ENCODE data around the gene BTLA. TPM values are rescaled to one million over a fixed set of nuclear protein-coding genes. Genes with fewer than 3 reads are reported as not detected.
"Not testable (repeated sequence)": the region's sequence is repeated elsewhere in the genome, so short reads cannot be mapped to it uniquely, and the experiment has no call there.

The BTLA gene, protein sequence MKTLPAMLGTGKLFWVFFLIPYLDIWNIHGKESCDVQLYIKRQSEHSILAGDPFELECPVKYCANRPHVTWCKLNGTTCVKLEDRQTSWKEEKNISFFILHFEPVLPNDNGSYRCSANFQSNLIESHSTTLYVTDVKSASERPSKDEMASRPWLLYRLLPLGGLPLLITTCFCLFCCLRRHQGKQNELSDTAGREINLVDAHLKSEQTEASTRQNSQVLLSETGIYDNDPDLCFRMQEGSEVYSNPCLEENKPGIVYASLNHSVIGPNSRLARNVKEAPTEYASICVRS
- polyA plus RNA-seq (ENCODE audit: insufficient read length in 3 of 3), result under 1 TPM; 0.37 to 0.51 (median 0.40) TPM

GRCh38 chr3:112498914-112499711 lies at the start of gene BTLA:
TSS of gene BTLA (minus strand) at chr3:112499472. CDS start at chr3:112499358, 114 bp downstream.
- DNase-seq (ENCODE audit: low read depth in 3 of 3, low spot score in 2 of 3), result no peak

DNA sequence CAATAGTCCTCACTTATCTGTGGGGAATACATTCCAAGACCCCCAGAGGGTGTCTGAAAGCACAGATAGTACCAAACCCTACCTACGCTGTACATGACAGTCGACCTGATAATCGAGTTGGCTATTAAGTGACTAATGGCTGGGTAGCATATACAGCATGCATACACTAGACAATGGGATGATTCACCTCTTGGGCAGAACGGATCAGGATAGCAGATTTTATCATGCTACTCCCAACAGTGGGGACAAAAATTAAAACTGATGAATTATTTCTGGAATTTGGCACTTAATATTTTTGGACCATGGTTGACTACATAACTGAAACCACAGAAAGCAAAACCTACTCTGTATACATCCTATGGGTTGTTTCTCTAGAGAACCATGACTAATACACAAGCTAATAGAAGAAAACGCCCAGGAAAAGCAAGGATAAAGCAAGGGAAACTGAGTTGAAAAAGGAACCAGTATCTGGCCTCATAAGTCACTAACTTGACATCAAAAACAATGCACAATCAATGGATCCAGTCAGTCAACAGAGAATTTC lies 47.0 kb upstream of the BTLA start:
- no peak for DNase-seq (ENCODE audit: low read depth in 3 of 3, low spot score in 2 of 3)

DNA sequence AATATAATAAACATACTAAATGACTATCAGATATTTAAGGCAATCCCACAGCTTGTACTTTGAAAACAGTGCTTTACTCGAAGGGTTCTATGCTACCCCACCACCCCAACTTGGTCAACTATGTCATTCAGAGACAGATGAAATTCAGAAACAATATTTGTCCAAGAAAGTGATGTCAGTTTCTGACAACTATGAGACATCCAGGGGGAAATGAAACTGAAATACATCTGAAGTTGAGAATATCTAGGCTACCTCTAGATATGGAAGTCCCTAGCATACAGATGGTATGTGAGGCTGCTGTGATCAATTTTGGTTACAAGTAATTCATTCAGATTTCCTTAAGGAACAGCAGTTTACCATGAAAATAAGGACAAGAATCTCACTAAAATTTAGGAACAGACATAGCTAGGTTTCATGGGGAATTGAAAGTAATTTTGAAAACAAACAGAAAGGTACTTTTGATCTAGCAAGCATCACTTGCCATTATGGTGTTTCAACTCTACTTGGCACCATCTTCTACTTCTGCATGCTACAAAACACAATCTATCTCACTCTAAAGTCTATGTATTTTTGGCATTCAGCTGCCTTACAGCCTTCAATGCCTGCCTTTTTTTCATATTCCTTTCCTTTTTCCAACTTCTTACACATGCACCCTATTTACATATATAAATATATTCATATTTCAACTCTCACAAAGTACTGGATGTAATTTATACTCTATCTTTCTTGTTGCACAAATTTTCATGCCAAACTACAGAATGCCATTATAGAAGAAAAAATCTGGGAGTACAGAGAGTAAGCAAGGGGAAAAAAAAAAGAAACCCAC lies 40.8 kb upstream of the BTLA start:
- DNase-seq (ENCODE audit: low read depth in 3 of 3, low spot score in 2 of 3), result no peak

DNA sequence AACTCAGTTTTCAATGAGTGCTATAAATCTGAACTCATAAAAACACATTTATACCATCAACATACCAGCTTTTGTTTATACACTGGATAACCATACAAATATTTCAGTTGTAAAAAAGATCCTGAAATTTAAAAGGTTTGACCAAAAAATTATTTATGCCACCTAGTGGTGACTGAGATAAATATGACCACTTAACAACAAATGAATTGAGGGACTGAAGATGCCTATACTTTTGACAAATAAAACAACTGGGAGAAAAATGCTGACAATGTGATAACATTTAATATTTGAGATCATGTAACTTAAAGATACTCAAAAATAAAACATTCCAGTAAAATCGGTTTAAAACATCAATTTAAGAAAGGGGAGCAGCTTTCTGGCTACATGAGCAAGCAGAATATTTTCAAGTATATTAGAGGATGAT lies 32.1 kb upstream of the BTLA start:
- no peak for DNase-seq (ENCODE audit: low read depth in 3 of 3, low spot score in 2 of 3)

DNA sequence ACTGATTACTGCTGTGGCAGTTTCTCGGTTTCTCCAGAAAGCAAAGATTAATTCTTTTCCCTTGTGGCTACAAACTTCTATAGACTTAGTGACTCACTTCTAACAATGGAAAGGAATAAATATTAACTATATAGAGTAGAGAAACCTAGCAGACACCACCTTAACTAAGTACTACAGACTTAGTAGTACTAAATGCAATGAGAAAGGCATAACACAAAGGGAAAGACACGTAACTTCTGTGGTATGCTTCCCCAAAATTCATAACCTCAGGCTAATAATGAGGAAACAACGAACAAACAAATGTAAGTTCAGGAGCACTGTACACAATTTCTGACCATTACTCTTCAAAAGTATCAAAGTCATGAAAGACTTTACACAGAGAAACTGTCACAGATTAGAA lies 31.3 kb upstream of the BTLA start:
- DNase-seq (ENCODE audit: low read depth in 3 of 3, low spot score in 2 of 3), result no peak

DNA sequence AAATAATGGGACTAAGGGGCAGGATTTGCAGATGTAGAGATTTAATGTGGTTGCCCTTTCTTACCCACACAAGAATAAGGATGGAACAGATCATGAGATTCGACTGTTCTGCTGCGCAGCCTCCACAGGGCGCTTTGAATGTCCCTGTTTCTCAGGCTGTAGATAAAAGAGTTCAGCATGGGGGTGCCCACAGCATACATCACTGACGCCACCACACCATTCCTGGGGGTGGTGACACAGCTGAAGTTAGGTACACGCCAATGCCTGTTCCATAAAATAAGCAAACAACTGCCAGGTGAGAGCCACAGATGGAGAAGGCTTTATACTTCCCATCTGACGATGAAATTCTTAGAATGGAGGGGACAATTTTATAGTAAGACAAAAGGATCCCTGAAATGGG lies 24.9 kb upstream of the BTLA start:
- not testable (repeated sequence) for DNase-seq (ENCODE audit: low read depth in 3 of 3, low spot score in 2 of 3)

- DNase-seq (ENCODE audit: low read depth in 3 of 3, low spot score in 2 of 3), result peak; percentile 20 to 34 (median 32)
Measured at GRCh38 chr3:112519424-112520001, 20.2 kb upstream of the BTLA start.

DNA sequence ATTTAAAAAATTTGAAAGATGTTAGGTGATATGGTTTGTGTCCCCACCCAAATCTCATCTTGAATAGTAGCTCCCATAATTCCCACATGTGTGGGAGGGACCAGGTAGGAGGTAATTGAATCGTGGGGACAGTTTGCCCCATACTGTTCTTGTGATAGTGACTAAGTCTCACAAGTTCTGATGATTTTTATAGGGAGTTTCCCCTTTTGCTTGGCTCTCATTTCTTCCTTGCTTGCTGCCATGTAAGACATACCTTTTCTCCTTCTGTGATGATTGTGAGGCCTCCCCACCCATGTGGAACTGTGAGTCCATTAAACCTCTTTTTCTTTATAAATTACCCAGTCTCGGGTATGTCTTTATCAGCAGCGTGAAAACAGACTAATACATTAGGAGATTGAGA lies 19.7 kb upstream of the BTLA start:
- DNase-seq (ENCODE audit: low read depth in 3 of 3, low spot score in 2 of 3), result not testable (repeated sequence)

DNA sequence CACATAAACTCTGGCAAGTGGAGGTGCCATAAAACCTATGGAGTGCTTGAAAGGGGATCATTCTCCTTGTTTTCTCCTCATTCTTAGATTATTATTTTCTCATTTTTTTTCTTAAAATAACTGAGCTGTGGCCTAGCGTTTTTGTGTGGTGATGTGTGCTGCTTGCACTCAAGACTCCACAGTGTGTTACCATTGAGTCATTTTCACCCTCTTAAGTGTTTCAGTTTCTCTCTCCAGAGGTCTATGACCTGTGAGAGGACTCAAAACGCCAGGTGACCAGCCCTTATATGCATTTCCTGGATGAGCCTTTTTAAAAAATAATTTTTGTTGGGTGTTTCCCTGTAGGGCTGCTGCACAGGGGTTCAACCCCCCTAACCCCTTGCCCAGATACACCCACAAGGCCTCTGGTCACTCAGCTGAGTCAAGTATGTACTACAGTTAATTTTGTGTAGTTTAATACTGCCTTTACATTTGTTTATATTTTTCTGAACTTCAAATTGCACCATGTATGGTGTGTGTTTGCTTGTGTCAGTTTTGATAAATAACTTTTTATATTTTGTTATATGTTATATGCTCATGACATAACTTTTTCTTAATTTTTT lies 15.4 kb upstream of the BTLA start:
- DNase-seq (ENCODE audit: low read depth in 3 of 3, low spot score in 2 of 3), result no peak

DNA sequence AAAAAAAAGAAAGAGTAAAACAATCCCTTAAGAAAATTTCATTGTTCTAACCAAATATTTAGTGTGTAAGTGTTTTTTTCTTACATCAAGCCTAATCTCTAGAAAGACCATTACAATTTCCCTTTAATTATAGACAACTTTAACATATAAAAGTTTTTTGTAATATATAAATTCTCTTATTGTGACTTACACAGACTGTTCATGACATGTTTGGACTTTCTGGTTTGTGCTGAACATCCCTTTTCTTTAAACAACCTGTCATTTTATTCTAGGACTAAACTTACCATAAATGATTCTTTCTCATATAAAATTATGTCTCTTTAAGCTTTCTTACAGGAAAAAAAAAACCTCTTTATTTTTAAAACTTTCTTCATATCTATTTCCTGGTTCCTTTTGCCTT lies 13.0 kb upstream of the BTLA start:
- DNase-seq (ENCODE audit: low read depth in 3 of 3, low spot score in 2 of 3), result no peak

DNA sequence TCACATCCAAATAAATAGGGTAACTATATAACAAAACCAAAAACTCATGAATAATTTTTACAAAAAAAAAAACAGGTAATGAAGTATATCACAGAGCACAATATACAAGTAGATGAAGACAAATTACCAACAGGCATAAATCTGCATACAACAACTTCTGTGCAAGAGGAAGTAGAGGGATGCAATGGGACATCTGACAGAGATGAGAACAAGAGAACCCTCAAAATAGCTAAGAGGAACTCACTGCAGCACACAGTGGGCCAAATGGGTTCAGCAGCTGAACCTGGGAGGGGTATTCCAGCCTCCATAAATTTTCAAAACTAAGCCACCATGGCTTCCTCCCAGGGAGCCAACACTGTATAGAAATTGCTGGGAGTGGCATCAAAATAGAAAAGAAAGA lies 9.6 kb upstream of the BTLA start:
- no peak for DNase-seq (ENCODE audit: low read depth in 3 of 3, low spot score in 2 of 3)

GRCh38 chr3:112508261-112508660 lies 9.0 kb upstream of the BTLA start:
- no peak for DNase-seq (ENCODE audit: low read depth in 3 of 3, low spot score in 2 of 3)

GRCh38 chr3:112505907-112506306 lies 6.6 kb upstream of the BTLA start:
- DNase-seq (ENCODE audit: low read depth in 3 of 3, low spot score in 2 of 3), result no peak

GRCh38 chr3:112504123-112504522 lies 4.9 kb upstream of the BTLA start:
- no peak for DNase-seq (ENCODE audit: low read depth in 3 of 3, low spot score in 2 of 3)

DNA sequence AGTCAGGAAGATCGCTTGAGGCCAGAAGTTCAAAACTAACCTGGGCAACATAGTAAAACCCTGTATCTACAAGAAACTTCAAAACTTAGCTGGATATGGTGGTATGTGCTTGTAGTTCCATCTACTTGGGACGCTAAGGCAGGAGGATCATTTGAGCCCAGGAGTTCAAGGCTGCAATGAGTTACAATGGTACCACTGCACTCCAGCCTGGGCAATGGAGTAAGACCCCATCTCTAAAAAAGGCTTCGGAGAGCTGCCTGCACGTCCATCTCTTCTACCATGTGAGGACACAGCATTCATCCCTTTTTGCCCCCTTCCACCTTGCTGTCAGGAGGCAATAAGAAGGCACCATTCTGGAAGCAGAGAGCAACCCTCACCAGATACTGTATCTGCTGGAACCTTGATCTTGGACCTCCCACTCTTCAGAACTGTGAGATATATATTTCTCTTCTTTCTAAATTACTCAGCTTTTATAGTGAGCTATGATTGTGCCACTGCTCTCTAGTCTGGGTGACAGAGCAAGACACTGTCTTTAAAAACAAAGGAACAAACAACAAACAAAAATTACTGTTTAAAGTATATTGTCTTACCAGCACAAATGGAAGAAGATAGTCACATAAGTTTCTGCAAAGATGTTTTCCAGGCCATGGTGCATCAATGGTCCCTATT lies 4.2 kb upstream of the BTLA start:
- DNase-seq (ENCODE audit: low read depth in 3 of 3, low spot score in 2 of 3), result no peak

DNA sequence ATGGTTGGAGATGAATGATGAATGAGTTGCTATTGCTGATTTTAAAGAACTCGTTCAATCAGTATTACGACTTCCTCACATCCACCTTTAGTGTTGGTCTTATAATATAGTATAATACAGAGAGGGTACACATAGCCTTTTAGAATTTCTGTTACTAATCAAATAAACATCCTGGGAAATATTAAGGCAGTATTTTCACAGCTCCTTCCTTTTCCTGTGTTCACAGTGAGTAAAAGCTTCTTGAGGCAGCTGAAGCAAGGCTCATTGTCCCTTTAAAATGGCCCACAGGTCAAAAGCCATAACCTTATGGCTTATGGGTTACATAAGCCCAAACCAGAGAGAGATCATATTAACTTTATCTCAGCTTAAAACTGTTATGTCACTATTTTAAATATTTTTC lies 1.3 kb upstream of the BTLA start:
- DNase-seq (ENCODE audit: low read depth in 3 of 3, low spot score in 2 of 3), result no peak

DNA sequence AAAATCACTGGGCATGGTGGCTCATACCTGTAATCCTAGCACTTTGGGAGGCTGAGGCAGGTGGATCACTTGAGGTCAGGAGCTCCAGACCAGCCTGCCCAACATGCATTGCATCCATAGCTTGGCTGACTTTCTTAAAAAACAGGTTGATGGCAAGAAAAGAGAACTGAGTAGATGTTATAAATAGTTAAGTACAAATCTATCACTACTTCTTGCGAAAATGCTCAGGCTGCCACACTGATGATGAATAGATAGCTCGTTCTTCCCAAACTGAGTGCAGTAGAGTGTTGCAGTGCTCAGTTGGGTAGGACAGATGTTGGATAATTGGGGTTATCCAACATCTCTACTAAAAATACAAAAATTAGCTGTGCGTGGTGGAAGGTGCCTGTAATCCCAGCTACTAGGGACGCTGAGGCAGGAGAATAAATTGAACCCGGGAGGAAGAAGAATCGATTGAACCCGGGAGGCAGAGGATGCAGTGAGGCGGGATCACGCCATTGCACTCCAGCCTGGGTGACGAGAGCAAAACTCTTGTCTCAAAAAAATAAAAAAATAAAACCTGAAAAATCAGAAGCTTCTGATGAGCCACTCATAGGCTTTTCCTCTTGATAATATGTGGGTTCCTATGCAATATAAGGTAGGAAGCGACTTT lies 1.2 kb downstream of the BTLA start:
- no peak for DNase-seq (ENCODE audit: low read depth in 3 of 3, low spot score in 2 of 3)

GRCh38 chr3:112496366-112497067 lies 2.8 kb downstream of the BTLA start:
- DNase-seq (ENCODE audit: low read depth in 3 of 3, low spot score in 2 of 3), result no peak

DNA sequence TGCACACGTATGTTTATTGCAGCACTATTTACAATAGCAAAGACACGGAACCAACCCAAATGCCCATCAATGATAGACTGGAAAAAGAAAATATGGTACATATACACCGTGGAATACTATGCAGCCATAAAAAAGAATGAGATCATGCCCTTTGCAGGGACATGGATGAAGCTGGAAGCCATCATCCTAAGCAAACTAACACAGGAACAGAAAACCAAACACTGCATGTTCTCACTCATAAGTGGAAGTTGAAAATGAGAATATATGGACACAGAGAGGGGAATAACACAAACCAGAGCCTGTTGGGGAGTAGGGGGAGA lies 4.9 kb downstream of the BTLA start:
- not testable (repeated sequence) for DNase-seq (ENCODE audit: low read depth in 3 of 3, low spot score in 2 of 3)
